ENCODE data around the gene DNMBP.
"Not testable (repeated sequence)": the region's sequence is repeated elsewhere in the genome, so short reads cannot be mapped to it uniquely, and the experiment has no call there.

DNMBP gene

GRCh38 chr10:99984211-99985034, 25.3 kb downstream of the DNMBP start:
- no peak for DNase-seq (ENCODE audit: low read depth)

GRCh38 chr10:99983280-99983988, 26.3 kb downstream of the DNMBP start:
- no peak for DNase-seq (ENCODE audit: low read depth)

GRCh38 chr10:99982728-99983127, 27.0 kb downstream of the DNMBP start:
- DNase-seq (ENCODE audit: low read depth): no peak

- no peak for DNase-seq (ENCODE audit: low read depth)
These were observed 28.1 kb downstream of the DNMBP start for GRCh38 chr10:99981581-99982199.

- no peak for DNase-seq (ENCODE audit: low read depth)
These were observed 30.6 kb downstream of the DNMBP start for GRCh38 chr10:99979066-99979685.

- no peak for DNase-seq (ENCODE audit: low read depth)
These were observed 31.8 kb downstream of the DNMBP start for GRCh38 chr10:99977916-99978315.

- no peak for DNase-seq (ENCODE audit: low read depth)
These were observed 32.7 kb downstream of the DNMBP start for GRCh38 chr10:99976886-99977665.

- no peak for DNase-seq (ENCODE audit: low read depth)
These were observed 33.6 kb downstream of the DNMBP start for GRCh38 chr10:99975942-99976809.

- no peak for DNase-seq (ENCODE audit: low read depth)
These were observed 34.5 kb downstream of the DNMBP start for GRCh38 chr10:99975106-99975829.

- DNase-seq (ENCODE audit: low read depth): no peak
These were observed 36.6 kb downstream of the DNMBP start for GRCh38 chr10:99973190-99973589.

- DNase-seq (ENCODE audit: low read depth): no peak
These were observed 41.8 kb downstream of the DNMBP start for GRCh38 chr10:99967961-99968360.

GRCh38 chr10:99966306-99966705, 43.4 kb downstream of the DNMBP start:
- no peak for DNase-seq (ENCODE audit: low read depth)

GRCh38 chr10:99965700-99966099, 44.0 kb downstream of the DNMBP start:
- no peak for DNase-seq (ENCODE audit: low read depth)

GRCh38 chr10:99964791-99965190, 45.0 kb downstream of the DNMBP start:
- DNase-seq (ENCODE audit: low read depth): no peak

GRCh38 chr10:99963467-99964165, 46.1 kb downstream of the DNMBP start:
- not testable (repeated sequence) for DNase-seq (ENCODE audit: low read depth)

GRCh38 chr10:99958806-99959205, 50.9 kb downstream of the DNMBP start:
- no peak for DNase-seq (ENCODE audit: low read depth)

GRCh38 chr10:99958302-99958701, 51.4 kb downstream of the DNMBP start:
- no peak for DNase-seq (ENCODE audit: low read depth)

- not testable (repeated sequence) for DNase-seq (ENCODE audit: low read depth)
These were observed 56.2 kb downstream of the DNMBP start for GRCh38 chr10:99953510-99953909.

- no peak for DNase-seq (ENCODE audit: low read depth)
These were observed 56.9 kb downstream of the DNMBP start for GRCh38 chr10:99952799-99953198.
